NCI-H82 treated with DMSO at 0.1 percent for 48 hours (cell line): ENCODE data around the gene CHML.
"Not testable (repeated sequence)": the region's sequence is repeated elsewhere in the genome, so short reads cannot be mapped to it uniquely, and the experiment has no call there.

Experiments used
- DNase-seq: peaks from one replicate; lab custom pipeline; 2025; ENCODE audit not compliant: unreplicated experiment; lab: John Stamatoyannopoulos, UW

The CHML gene

DNA sequence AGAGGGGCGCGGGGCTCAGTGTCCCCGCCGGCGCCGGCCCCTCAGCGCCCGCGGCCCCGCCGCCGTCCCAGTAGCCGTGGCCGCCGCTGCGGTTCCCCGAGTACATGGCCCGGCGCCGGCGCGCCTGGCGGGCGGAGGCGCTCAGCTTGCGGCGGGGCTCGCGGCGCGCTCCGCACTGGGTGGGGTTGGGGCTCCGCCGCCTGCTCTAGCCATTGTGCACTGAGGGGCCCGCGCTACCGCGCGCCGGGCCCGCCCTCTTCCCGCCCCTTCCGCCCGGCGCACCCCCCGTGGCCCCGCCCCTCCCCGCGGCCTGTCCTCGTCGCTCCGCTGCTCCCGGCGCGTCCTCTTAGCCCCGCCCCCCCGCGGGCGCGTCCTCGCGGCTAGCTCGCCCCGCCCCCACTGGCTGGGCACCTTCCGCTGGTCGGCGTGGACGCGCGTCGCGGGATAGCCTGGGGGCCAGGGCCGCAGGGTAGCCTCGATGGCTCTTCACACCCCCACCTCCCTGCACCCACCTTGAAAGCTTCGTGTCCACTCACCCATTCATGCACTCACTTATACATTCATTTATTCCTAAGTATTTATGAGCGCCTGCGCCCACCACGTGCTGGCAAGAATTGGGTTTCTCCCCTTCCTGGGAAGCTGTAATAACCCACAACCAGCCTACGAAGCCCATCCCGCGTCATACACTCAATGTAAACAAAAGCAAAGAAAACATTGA is at the start of gene CHML, which contains the start of gene OPN3:
TSS of gene CHML (minus strand) at position 221 of the 718 bp plus-strand sequence. CDS start 4,603 bp downstream, outside the sequence.
TSS of gene OPN3 (minus strand) at position 221 of the 718 bp plus-strand sequence. CDS start at position 106, 115 bp downstream.
- DNase-seq = peak; percentile 71

DNA sequence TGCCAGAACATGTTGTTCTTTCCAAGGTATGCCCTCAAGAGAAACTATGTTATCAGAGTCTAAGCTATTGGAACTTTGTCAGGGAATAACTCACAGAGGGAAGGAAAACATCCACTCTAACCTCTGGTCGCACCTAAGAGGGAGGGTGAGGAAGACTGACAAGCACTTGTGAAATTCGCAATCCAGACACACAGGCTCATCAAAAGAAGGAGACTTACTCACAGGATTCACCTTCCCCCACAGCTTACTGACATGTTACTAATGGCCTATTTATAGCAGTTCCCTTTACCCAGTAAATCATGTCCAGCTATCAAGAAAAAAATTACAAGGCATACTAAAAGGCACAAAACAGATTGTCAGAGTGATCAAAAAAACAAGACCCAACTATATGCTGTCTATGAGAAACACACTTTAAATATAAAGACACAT is 48.8 kb upstream of the CHML start:
- DNase-seq = no peak

- DNase-seq = no peak
These were observed 43.9 kb upstream of the CHML start for GRCh38 chr1:241684108-241684507.

DNA sequence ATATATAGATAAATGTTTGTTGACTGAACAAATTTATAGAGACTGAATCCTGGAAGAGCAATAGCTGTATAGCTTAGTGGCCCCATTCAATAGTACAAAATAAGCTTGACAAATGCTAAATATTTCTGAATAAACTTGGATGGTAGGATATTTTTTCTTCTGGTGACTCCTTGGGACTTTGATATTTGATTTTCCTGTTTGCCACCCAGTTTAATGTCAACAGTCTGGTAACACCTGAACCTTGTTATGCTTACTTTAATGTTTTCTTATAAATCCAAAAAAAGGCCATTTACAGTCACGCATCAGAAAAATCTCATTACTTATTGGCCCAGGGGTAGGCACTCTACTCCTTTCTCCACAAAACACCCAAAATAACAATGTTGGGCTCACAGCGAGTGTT is 42.8 kb upstream of the CHML start:
- DNase-seq = no peak

GRCh38 chr1:241681861-241682448 is 41.8 kb upstream of the CHML start:
- not testable (repeated sequence) for DNase-seq

GRCh38 chr1:241679961-241680360 is 39.8 kb upstream of the CHML start:
- no peak for DNase-seq

- DNase-seq = no peak
These were observed 39.2 kb upstream of the CHML start for GRCh38 chr1:241679404-241679803.

DNA sequence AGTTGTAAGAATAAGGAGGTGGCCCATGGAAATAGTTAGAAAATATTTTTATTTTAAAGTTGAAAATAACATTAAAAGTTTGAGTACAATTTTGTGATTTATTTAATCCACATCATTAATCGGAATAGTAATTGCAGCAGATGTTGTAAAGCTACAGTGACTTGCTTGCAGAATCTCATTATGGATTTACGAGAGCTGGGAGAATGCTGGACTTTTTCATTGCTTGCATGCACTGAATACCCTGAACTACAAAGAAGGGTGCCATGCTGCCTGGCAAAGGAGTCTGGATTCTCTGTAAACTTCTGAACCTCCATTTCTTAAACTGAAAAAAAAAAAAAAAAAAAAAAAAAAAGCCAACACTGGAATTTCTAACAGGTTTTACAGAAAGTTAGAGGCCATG is 38.4 kb upstream of the CHML start:
- DNase-seq = peak; percentile 71

DNA sequence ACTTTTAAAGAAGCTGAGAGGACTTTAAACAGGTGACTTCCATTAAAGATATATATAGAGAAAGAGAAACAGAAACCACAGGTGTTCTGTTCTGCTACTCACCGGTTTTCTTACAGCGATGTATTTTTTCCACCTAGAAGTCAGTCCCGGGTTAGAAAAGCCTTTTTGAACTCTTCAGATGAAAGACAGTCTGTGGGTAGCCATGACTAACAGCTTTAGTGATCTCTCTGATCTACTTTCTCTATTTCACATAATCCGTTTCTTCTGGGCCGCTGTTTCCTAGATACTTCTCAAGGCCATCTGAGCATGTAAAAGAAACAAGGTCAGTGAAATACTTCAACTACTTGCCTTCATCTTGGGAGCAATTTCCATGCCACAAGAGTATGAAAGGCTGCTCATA is 37.0 kb upstream of the CHML start:
- DNase-seq = peak; percentile 33

DNA sequence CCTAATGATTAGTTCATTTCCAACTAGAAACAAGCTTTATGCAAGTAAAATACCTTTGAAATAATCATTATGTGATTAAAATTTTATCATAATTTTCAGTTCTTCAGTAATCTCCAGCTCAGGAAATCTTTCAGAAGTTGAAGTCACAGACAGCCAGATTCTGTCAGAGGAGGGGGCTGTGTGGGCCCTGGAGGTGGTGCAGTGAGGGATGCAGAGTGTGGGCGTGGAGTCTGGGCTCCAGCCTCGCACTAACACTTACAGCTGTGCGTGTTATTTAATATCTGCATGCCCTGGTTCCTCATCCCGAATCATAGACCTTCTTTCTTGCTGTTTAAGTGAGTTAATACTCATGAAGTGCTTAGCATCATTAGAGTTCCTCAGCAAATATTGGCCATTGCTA is 35.8 kb upstream of the CHML start:
- no peak for DNase-seq

DNA sequence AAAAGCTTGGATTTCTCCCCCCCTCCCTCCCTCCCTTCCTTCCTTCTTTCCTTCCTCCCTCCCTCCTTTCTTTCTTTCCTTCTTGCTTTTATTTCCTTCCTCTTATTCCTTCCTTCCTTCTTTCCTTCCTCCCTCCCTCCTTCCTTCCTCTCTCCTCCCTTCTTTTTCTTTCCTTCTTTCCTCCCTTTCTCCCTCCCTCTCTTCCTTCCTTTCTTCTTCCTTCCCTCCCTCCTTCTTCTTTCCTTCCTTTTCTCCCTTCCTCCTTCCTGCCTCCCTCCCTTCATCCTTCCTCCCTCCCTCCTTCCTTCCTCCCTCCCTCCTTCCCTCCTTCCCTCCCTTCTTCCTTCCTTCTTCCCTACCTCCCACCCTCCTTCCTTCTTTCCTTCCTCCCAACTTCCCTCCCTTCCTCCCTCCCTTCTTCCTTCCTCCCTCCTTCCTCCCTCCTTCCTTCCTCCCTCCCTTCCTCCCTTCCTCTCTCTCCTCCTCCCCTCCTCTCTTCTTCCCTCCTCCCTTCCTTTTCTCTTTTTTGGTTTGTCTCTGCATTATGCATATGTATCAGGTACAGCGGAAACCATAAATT is 34.7 kb upstream of the CHML start:
- no peak for DNase-seq

DNA sequence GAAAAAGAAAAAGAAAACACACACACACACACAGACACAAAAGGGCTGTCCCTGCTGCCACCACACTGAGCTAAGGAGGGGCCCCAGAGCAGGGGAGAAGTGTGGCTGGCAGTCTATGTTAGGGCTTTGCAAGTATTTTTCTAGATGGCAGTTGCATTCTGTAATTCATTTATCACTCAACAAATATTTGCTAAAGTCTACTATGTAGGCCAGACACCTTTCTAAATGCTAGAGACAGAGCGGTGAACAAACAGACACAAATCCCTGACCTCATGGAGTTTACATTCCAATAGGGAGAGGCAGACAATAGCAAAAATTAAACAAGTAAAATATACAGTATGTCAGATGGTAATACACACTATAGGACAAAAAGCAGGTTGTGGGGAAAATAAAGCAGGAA is 32.1 kb upstream of the CHML start:
- no peak for DNase-seq

DNA sequence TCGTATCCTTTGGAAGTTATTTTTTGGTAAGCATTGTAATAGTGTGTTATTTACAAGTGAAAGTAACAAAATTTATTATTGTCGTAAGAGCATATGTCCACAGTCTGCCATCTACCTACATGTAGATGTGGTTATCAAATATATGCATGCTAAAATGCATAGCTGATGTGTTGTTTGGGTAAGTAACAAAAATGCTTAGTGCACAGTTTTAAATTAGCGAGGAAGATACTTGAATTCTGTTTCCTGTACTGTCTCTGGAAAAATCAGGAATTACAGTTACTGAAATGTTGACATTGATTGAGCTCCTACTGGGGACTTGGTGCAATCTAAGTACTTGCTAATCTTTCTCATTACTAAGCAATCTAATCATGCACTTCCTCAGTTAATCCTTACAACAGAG is 26.2 kb upstream of the CHML start:
- peak; percentile 86 for DNase-seq

DNA sequence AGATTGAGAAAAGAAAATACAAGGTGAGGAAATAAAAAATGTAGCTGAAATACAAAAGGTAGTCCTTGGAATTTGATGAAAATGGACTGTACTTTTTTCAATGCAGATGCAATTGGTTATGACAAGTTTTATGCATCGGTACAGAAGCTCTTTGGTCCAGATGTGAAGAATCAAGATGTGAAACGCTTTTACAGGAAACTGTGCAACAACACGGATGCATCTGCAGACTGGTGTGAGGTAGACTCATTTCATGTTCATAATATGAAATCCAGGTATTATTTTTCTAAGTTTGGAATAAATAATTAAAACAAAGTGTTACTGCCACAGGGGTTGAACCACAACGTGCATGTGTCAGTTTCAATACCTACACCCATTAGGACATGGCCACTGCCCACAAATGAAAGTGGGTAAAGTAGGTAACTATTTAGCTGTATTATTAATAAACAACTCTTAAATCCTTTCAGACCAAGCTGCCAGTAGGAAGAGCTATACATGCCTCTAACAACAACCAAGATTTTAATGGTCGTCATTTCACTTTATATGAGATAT is 20.3 kb upstream of the CHML start:
- no peak for DNase-seq

- not testable (repeated sequence) for DNase-seq
These were observed 18.8 kb upstream of the CHML start for GRCh38 chr1:241659016-241659415.

DNA sequence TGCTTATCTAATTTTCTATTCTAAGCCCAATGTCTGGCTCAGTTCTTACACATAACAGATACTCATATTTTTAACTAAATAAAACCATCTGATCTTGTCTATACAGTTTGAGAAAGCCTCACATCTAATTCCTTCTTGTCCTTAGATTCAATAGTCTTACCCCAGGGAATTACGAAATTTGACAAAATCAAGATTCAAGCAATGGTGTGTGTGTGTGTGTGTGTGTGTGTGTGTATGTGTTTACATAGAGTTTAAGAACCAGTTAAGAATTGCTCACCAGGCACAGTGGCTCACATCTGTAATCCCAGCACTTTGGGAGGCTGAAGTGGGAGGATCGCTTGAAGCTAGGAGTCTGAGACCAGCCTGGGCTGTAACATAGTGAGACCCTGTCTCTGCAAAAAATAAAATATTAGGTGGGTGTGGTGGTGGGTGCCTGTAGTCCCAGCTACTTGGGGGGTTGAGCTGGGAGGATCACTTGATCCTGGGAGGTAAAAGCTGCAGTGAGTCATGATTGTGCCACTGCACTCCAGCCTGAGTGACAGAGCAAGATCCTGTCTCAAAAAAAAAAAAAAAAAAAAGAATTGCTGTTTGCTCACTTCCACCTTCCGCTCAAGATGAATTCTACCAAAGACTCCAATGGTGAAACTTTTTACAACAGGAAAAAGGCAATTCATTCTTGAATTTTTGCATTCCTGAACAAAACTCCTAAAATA is 18.1 kb upstream of the CHML start:
- no peak for DNase-seq

- DNase-seq = no peak
These were observed 14.5 kb upstream of the CHML start for GRCh38 chr1:241654641-241655040.

GRCh38 chr1:241654019-241654418 is 13.8 kb upstream of the CHML start:
- DNase-seq = no peak

DNA sequence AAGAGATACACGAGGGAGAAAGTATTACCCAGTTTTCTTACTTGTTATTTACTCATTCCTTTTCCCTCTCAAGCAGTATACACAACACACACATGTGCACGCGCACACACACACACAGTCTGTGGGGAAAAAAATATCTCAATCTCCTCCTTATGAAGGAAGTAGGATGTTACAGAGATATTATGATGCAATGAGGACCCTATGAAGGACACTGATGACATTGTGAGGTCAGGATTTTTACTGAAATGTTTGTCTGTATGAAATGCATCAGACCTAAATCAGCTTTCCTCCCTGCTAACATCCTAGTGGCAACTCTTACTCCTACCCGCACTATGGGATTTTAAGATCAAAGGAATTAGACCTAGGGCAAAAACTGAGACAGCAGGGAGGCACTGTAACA is 11.8 kb upstream of the CHML start, which contains the start of gene WDR64:
TSS of gene WDR64 (plus strand) at position 270 of the 400 bp plus-strand sequence. CDS start 204 bp downstream, outside the sequence.
- DNase-seq = no peak

DNA sequence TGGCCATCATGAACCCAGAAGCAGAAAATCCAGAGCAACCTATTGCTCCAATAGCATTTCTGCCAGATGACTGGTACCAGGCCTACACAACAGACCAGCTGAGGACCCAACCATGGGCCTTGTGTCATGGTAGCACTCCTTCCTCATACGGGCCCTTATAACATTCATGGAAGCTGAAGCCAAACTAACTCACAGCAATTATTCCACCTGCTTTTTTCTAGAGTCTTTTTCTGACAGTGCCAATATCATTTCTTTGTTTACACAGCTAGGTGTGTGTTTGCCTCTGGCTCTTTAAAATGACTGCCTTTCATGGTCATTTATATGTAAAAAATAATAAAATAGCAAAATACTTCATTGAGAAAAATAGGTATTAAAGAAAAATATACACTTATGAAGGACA is 8.0 kb upstream of the CHML start:
- DNase-seq = no peak

DNA sequence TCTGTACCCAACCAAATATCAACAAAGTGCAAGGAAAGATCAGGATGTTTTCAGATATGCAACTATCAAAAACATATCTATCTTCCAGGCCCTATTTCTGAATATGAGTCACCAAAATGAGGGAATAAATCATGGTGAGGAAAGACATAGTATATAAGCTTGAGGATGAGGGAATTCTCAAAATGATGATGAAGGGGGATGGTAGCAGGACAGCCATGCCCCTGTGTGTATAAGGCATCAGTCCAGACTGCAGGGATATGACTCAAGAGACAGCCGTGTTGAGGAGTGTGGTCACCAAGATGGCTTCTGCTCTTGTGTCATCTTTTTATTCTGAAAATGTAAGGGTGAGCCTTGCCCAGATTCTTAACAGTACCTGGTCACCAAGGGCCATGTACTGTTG is 7.5 kb upstream of the CHML start:
- no peak for DNase-seq
